ENCODE measurements around the gene ZSCAN21.

Gene ZSCAN21

DNA sequence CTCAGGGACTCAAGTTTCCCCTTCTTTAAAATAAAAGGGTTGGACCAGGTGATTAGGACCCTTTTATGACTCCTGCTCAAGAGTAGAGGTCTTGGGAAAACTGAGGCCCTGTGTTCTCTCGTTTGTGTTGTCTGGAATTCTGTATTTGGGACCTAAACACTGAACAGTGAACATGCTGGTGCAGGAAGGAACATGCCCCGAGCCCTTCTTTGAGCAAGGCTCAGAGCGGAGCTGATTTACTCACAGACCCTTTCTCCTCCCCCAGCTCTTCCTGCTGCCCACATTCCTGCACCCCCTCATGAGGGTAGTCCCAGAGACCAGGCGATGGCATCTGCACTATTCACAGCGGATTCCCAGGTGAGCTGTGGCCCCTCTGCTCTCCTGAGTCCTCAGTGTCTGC lies 20.0 kb upstream of the ZSCAN21 start:
- no peak for DNase-seq

DNA sequence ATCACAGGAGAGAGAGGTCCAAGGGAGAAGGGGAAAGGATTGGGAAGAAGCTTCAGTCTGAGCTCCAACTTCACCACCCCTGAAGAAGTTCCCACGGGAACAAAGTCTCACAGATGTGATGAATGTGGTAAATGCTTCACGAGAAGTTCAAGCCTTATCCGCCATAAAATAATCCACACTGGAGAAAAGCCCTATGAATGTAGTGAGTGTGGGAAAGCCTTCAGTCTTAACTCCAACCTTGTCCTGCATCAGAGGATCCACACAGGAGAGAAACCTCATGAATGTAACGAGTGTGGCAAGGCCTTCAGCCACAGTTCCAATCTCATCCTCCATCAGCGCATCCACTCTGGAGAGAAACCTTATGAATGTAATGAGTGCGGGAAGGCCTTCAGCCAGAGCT lies 16.0 kb upstream of the ZSCAN21 start:
- no peak for DNase-seq

DNA sequence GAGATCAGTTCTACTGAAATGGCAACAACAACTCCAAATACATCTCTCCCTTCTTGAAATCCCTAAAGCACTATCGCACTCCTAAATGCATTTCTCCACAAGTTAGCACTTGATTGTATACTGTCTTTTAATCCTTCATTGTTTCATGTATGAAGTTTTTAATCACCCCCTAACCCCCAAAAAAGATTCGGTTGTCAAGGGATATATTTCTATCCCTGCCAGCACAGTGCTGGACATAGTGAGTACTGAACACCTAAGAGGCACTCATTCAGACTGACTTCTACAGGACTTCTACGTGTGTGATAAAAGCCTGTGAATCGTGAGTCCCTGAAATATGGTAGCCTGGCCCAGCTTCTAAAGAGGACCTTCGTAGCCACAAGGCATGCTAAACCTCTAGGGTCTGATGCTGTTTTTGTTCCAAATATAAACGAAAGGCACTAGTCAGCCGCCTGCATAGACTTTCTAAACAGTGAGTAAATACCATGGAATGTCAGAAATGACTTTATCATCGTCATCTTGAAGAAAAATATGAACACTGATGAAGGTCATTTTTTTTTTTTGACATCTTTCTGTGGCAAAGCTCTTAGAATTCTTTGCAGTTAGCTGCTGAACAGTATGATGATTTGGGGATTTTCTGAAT lies 14.6 kb upstream of the ZSCAN21 start:
- no peak for DNase-seq

DNA sequence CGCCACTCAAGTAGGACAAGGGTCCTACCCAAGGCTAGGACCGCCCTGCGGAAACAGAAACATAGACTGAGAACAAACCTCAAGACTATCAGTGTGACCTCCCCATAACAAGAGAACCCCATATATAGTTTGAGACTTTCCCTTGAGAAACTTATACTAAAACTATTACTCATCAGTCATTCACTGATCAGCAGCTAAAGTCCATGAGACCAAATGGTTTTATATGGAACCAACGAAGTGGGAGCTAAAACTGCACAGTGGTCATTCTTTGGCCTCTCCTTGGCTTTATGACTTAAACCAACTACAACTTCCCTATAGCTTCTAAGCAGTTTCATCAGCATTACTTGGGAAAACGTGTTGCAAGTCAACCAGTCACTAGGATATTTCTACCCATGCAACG lies 13.7 kb upstream of the ZSCAN21 start:
- DNase-seq: no peak

DNA sequence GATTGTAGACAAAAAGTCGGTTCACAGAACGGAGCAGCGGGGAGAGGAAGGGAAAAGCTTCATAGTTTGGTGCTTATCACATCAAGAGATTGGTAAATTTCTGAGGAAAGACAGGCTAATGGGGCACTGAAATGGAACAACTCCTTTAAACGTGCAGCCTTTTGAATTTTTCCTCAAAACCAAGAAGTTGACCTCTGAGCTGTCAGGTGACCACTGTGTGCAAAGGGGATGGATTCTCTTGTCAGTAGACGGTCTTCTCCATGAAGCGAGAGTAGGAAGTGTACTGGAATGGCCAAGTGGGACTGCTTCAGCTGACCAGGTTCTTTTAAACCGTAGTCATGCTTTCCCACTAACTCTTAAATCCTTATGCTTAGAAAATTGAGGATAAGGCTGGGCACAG lies 11.2 kb upstream of the ZSCAN21 start:
- DNase-seq: no peak

DNA sequence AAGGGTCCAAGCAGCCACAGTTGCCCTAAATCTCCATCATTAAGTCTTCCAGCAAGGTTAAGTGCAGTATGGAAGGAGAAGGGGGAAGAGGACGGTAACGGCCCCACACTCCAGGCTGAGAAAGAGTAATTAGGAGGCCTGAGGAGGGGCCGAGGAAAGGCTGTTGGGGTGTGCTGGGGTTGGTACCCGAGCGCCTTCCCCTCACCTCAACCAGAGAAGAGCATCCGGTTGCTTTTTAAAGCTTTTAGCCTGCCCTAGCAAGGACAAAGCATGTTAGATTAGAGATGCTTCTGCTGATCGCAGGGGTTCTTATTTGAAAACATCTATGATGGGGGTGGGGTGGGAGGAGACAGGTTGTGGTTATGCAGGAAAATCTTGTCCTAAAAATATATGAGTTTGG lies 9.0 kb upstream of the ZSCAN21 start:
- no peak for DNase-seq

DNA sequence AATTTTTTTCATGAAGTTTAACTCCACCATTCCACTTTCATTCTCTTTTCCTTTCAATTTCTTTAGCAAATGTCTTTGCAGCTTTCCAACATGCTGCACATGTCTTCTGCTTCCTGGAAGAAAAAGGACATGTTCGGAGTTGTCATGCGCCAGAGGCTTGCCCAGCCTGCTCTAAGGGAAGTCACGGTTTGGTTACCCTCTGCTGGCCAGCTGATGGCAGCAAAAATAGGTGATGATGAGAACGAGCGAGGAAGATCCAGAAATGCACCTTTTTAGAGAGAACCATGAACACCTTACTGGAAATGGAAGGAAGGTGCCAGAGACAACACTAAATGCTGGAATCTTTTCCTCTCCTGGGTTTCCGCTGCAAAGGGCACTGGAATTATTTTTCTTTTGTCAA lies 4.9 kb upstream of the ZSCAN21 start:
- DNase-seq: no peak

DNA sequence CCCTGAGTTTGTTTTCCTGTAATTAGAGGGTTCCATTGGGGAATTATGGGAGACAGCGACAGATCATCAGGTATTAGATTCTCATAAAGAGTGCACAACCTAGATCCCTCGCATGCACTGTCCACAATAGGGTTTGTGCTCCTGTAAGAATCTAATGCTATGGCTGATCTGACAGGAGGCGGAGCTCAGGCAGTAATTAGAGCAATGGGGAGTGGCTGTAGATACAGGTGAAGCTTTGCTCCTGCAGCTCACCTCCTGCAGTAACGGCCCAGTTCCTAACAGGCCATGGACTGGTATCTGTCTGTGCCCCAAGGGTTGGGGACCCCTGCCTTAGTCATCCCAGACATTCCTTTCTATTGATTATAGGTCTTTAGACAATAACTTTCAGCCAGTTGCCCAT lies 894 bp upstream of the ZSCAN21 start:
- no peak for DNase-seq

DNA sequence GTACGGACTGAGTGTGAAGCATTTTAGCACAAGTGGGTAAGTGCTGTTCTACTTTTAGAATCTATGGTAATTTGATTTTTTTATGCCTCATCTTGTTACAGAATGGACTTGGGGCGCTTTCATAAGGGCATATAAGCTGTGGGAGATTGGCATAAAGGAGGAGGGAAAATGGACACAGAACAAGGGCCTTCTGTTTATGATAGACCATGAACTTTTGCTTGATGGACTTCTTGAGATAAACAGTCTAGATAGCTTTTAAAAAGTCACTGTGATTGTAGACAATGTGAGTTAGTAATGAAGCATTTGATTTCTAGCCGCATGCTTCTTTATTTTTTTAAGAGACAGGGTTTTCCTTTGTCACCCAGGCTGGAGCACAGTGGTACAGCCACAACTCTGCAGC lies 2.0 kb downstream of the ZSCAN21 start:
- no peak for DNase-seq

DNA sequence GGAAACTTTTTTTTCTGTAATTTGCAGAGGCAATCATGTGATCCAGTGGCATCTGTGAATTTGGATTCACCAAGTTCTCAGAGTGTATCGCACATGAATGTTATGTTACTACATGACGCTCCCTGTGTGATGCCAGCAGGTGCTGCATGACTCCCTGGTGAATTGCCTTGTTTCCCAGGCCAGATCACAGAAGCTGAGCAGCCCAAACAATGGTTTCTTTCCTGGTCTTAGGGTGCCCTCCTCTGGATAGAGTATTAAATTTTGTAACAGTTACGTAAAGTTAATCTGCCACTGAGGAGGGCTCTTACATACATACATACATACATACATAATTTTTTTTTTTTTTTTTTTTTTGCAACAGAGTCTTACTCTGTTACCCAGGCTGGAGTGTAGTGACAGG lies 3.6 kb downstream of the ZSCAN21 start:
- DNase-seq: peak; percentile 56

DNA sequence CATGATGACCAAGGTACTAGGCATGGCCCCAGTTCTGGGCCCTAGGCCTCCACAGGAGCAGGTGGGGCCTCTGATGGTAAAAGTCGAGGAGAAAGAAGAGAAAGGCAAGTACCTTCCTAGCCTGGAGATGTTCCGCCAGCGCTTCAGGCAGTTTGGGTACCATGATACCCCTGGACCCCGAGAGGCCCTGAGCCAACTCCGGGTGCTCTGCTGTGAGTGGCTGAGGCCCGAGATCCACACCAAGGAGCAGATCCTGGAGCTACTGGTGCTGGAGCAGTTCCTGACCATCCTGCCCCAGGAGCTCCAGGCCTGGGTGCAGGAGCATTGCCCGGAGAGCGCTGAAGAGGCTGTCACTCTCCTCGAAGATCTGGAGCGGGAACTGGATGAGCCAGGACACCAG lies 7.4 kb downstream of the ZSCAN21 start:
- no peak for DNase-seq

DNA sequence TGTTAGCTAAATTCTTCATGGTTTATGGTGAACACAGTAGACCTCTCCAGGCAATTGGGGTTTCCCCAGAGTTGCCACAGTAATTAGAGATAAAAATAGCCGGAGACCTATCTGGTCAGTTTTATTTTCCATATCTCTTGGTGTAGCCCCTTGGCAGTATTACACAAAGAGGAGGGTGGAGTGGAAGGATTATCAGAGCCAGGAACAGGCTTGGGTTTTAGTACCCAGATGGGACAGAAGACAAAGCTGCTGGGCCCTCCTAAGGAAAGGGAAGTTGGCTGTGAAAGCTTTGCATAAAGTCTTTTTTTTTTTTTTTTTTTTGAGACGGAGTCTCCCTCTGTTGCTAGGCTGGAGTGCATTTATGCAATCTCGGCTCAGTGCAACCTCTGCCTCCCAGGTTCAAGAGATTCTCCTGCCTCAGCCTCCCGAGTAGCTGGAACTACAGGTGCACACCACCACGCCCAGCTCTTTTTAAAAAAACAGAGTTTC lies 9.7 kb downstream of the ZSCAN21 start:
- no peak for DNase-seq

DNA sequence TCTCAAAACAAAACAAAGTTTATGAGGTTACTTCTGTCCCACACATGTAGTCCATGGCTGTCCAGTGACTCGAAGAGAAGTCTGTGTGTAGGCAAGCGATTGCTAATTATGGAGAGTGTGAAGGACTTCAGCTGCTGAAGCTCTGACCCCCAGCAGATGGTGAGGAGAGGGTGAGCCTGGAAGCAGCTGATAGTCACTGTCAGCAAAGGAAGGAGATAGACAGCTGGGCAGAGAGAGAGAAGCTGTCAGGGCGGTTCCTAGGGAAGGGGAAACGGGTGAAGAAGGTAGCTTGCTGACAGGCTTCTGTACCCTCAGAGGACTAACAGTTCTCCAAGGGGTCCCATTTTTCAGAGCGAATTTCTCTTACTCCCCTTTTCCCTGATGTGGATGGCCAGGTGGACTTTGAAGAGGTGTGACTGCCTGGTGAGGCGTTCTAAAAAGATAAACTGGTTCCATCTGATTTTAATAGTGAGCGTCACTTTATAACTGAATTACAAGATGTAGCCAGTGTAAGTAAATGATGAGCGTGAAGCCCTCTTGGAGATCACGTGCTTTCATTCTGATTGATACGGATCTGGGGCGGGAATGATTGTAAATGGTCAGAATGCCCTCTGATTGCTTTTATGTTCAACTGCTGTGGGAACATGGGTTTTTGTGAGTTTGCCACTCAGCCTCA lies 12.1 kb downstream of the ZSCAN21 start:
- DNase-seq: no peak

DNA sequence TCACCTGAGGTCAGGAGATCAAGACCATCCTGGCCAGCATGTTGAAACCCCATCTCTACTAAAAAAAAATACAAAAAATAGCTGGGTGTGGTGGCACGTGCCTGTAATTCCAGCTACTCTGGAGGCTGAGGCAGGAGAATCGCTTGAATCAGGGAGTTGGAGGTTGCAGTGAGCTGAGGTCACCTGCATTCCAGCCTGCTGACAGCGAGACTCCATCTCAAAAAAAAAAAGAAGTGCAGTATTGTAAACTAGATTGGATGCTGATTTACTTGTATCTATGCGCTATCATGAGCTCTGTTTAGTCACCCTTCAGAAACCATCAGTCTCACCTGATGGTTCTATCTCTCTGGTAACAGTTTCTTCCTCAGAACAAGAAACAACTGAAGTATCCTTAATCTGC lies 13.8 kb downstream of the ZSCAN21 start:
- DNase-seq: no peak

DNA sequence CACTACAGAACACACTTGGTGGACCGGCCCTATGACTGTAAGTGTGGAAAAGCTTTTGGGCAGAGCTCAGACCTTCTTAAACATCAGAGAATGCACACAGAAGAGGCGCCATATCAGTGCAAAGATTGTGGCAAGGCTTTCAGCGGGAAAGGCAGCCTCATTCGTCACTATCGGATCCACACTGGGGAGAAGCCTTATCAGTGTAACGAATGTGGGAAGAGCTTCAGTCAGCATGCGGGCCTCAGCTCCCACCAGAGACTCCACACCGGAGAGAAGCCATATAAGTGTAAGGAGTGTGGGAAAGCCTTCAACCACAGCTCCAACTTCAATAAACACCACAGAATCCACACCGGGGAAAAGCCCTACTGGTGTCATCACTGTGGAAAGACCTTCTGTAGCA lies 14.6 kb downstream of the ZSCAN21 start:
- no peak for DNase-seq

DNA sequence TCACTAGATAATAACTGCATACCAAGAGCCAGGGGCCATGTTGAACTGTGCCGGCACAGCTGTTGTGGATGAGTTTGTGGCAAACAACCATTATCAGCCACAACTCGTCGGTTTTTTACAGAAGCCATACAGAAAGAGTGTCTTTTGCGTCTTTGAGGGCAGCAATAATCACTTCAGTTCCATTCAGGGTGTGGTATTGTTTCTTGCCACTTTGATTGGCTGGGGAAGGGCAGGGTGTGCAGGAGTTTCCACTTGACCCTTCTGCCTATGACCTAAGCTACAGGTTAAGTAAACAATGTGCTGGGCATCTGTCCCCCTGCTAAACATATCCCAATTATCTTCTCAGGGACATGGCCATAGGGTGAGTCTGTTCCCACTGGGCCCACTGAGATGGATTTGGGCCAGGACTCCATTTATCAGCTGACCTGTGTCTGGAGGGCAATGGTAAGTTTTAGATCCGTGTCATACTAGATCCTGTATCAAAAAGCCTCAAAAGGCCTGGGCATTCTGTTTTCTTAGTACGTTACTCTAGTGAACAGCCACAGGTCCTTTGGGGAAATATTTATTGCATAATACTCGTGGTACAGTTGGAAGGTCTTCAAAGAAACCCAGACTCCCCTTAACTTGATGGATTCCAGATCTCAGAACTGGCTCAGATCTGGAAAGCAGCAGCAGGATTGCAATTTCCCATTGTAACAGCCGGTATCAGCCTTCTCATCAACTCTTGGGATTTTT lies 16.0 kb downstream of the ZSCAN21 start:
- DNase-seq: no peak

DNA sequence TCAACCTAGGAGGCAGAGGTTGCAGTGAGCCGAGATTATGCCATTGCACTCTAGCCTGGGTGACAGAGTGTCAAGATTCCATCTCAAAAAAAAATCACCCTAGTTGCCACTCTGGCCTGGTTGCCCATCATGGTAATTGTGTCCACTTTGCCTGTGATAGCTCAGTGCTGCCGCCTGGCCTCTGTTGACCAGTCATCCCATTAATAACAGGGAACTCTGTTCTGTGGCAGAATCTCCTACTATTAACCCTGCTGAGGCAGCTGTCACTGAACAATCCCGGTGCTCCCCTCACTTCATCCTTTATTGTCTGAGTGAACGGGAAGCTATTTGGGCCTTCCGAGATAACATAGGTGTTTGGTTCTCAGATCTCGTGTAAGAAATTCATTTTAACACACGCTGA lies 17.4 kb downstream of the ZSCAN21 start:
- DNase-seq: no peak

DNA sequence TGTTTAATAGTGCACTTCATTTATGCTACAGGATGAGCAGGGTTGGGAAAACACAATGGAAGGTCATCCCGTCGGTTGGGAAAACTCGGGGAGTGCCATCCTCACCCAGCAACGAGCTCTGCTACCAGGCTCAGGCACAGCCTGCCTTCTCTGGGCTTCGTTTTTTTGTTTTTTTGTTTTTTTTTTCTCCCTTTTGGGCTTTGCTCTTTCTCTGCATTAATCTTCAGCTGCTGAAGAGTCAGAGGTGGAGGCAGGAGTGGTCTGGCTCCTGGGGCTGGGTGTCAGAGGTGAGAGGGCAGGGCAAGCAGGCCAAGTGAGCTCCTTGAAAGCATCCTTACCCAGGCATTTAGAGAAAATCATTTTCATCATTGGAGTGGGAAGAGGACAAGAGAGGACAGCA lies 20.4 kb downstream of the ZSCAN21 start:
- DNase-seq: no peak

DNA sequence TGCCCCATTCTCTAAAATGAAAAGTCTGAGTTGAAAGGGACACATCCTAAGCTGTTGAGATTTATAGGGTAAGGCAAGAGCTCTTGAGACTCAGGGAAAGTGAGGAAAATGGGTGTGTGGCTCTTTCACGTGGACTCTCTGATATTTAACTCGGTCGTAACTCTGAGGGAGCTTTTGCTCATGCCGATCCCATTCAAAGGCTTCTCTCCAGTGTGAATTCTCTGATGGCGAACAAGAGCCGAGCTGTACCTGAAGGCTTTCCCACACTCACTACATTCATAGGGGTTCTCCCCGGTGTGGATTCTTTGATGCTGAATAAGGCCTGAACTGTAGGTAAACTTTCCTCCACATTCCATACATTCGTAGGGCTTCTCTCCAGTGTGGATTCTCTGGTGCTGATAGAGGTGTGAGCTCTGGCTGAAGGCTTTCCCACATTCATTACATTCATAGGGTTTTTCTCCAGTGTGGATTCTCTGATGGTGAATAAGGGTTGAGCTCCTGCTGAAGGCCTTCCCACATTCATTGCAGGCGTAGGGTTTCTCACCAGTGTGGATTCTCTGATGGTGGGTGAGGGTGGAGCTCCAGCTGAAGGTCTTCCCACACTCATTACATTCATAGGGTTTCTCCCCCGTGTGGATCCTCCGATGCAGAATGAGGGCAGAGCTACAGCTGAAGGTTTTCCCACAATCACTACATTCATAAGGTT lies 21.6 kb downstream of the ZSCAN21 start:
- no peak for DNase-seq

DNA sequence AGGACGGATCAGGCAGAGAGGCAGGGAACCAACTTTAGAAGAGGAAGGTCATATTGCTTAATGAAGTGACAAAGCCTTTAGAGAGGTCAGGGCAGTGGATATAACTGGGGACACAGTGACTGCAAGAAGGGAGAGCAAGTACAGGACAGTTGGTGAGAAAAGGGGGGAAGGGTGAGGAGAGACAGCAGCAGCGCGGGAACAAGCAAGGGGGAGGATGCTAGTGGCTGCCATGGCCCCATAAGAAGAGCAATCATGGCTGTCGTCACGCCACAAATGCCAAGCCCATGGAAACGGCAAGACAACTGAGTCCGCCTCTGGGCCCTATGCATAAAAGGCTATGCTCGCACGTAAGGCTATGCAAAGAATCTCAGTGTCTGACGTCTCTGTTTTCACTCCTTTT lies 22.9 kb downstream of the ZSCAN21 start:
- DNase-seq: no peak

DNA sequence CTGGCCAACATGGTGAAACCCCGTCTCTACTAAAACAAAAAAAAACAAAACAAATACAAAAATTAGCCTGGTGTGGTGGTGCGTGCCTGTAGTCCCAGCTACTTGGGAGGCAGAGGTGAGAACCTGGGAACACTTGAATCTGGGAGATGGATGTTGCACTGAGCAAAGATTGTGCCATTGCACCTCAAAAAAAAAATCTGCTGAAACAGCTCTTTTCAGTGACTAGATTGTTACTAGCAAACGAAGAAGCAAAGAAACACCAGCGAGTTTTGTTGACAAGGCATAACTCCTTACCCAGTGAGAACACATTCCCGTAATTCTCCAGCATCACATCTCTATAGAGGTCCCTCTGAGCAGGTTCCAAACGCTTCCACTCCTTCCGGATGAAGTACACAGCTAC lies 25.3 kb downstream of the ZSCAN21 start:
- no peak for DNase-seq

DNA sequence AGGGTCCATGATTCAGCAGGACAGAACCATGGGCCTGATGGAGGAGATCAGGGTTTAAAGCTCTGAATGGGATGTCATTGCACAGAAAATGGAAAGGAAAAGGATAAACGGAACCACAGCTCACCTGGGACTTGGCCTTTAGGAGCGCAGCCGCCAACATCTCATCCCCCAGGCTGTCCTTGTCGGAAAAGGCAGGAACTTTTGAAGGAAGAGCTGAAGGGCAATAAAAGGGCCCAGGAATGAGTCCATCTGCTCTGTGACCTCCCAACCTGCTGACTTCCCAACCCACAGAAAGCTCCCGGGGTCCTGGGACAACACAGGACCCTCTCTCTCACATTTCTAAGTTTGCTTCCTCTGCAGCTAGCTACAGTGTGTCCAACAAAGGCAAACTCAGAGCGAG lies 25.8 kb downstream of the ZSCAN21 start:
- DNase-seq: no peak

DNA sequence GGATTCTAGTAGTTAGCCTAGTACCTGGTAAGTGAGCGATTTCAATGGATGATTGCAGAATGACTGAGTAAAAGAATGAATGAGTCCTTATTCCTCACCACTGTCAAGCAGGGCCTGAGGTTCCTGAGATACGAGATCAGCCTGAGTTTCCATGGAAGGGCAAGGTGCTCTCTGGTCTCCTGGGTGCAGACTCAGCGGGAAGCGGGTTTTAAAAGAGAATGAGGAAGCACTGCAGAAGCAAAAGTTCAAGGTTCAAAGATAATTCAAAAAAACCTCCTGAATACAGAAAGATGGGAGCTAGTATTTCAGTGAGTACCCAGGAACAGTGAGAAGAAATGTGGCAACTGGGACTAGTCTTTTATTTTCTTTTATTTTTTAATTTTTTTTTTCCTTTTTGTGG lies 27.6 kb downstream of the ZSCAN21 start:
- DNase-seq: no peak
